ENCODE results near the gene ATP2B2. TPM values are rescaled to one million over a fixed set of nuclear protein-coding genes. Genes with fewer than 3 reads are reported as not detected.

Gene ATP2B2
- polyA plus RNA-seq, 3 donors, result not detected

DNA sequence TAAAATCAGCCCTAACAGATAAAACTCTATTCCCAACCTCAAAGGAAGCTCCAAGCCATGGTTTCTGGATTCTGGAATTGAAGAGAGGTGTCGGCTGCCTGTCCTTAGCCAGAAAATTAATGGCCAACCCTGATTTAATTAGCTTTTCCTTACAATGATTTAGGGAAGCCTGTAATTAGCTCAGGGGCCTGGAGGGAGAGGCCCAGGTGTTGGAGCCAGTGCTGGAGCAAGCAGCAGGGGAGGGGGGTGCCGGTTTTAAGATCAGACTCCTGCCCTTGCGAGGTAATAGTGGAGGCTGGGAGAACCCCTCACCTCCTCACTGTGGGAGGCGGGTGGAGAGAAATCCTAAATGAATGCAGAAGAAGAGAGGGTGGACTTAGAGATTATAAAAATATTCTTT lies 14.7 kb upstream of the ATP2B2 start:
- Histone ChIP-seq H3K9ac (ENCODE audit: insufficient read depth, low read length, poor library complexity, severe bottlenecking) (no peak overlapping the region), H3K36me3 (replicated peaks in 1 of 2; ENCODE audit: control insufficient read depth in 1 of 2, insufficient read depth in 2 of 2, low read length in 2 of 2) (no peaks in the 10 kb centered on the region), H3K27me3 (ENCODE audit: control insufficient read depth in 2 of 2, insufficient read depth in 2 of 2, low read length in 2 of 2) (peaks cover 4 to 8% of the 10 kb centered on the region in 2 donors), H3K27ac (ENCODE audit: low read depth in 1 of 2, low read length in 2 of 2) (no peak overlapping the region), H3K4me1 (ENCODE audit: control insufficient read depth in 1 of 2, insufficient read depth in 2 of 2, low read length in 2 of 2) (no peaks in the 10 kb centered on the region), H3K4me3 (replicated peaks in 1 of 3; ENCODE audit: low read depth in 2 of 3, low read length in 3 of 3) (no peak overlapping the region), H3K4me2 (replicated peaks; ENCODE audit: extremely low read depth, low read length, poor library complexity, severe bottlenecking) (no peak overlapping the region), H3K79me2 (ENCODE audit: insufficient read depth, low read length) (no peaks in the 10 kb centered on the region), H2AFZ (ENCODE audit: insufficient read depth, low read depth, low read length, poor library complexity, severe bottlenecking) (no peak overlapping the region), H4K20me1 (ENCODE audit: insufficient read depth, low read length) (no peaks in the 10 kb centered on the region), H3K9me3 (replicated peaks in 1 of 2; ENCODE audit: control insufficient read depth in 1 of 2, insufficient read depth in 1 of 2, low read length in 2 of 2) (no peaks in the 10 kb centered on the region)
- Mint-ChIP-seq H3K4me1 (no peaks in the 10 kb centered on the region), H3K9me3 (peaks cover 0 to 3% (median 0%) of the 10 kb centered on the region in 7 donors), H3K27ac (no peak overlapping the region), H3K36me3 (no peaks in the 10 kb centered on the region), H3K4me3 (no peak overlapping the region), H3K27me3 (ENCODE audit: low read depth in 3 of 3) (peaks cover 5 to 16% (median 16%) of the 10 kb centered on the region in 3 donors)
- no CpG with 5 or more reads among the region's 4 CpGs for WGBS (ENCODE audit: insufficient coverage)
- no peak for TF ChIP-seq CTCF (IDR thresholded peaks at IDR 0.05)
- intact Hi-C loops (cut with micrococcal nuclease), result no loop called here
- DNase-seq, result no peak

DNA sequence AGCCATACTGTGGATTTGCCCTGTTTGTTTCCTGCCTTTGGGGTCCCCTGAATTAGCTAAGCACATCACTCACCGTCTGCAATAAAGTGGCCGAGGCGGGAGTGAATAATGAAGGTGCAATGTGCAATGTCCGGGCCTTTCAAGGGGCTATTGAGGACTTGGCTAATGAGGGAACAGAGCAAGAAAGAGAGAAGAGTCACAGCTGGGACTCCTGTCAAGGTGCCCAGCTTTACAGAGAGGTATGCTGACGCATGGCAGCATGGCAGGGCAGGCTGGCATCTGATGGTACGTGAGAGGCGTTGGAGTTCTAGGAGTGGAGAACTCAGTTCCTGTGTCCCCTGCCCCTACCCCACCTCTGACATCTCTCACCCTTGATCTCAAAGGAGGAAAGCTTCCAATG lies 13.8 kb upstream of the ATP2B2 start:
- H3K27me3 ChIP-seq (ENCODE audit: control insufficient read depth in 2 of 2, insufficient read depth in 2 of 2, low read length in 2 of 2), result peaks cover 4 to 8% of the 10 kb centered on the region in 2 donors
- Mint-ChIP-seq H3K27ac (peak overlapping the region in 1 of 7 donors; percentile 17), H3K27me3 (ENCODE audit: low read depth in 3 of 3) (peaks cover 5 to 14% (median 13%) of the 10 kb centered on the region in 3 donors), H3K9me3 (peaks cover 0 to 3% (median 0%) of the 10 kb centered on the region in 7 donors), H3K4me3 (no peak overlapping the region), H3K36me3 (no peaks in the 10 kb centered on the region), H3K4me1 (no peaks in the 10 kb centered on the region)
- H3K27ac ChIP-seq (ENCODE audit: low read depth in 1 of 2, low read length in 2 of 2), result no peak overlapping the region
- H4K20me1 ChIP-seq (ENCODE audit: insufficient read depth, low read length), result no peaks in the 10 kb centered on the region
- H3K79me2 ChIP-seq (ENCODE audit: insufficient read depth, low read length), result no peaks in the 10 kb centered on the region
- no peaks in the 10 kb centered on the region for H3K9me3 ChIP-seq (replicated peaks in 1 of 2; ENCODE audit: control insufficient read depth in 1 of 2, insufficient read depth in 1 of 2, low read length in 2 of 2)
- H3K36me3 ChIP-seq (replicated peaks in 1 of 2; ENCODE audit: control insufficient read depth in 1 of 2, insufficient read depth in 2 of 2, low read length in 2 of 2), result no peaks in the 10 kb centered on the region
- WGBS (ENCODE audit: insufficient coverage), result 68% methylated on average over 3 of the region's 7 CpGs
- intact Hi-C loops (cut with micrococcal nuclease), result no loop called here
- no peak overlapping the region for H3K4me3 ChIP-seq (replicated peaks in 1 of 3; ENCODE audit: low read depth in 2 of 3, low read length in 3 of 3)
- no peaks in the 10 kb centered on the region for H3K4me1 ChIP-seq (ENCODE audit: control insufficient read depth in 1 of 2, insufficient read depth in 2 of 2, low read length in 2 of 2)
- DNase-seq, result no peak
- H3K9ac ChIP-seq (ENCODE audit: insufficient read depth, low read length, poor library complexity, severe bottlenecking), result no peak overlapping the region
- no peak overlapping the region for H3K4me2 ChIP-seq (replicated peaks; ENCODE audit: extremely low read depth, low read length, poor library complexity, severe bottlenecking)
- no peak overlapping the region for H2AFZ ChIP-seq (ENCODE audit: insufficient read depth, low read depth, low read length, poor library complexity, severe bottlenecking)
- no peak for TF ChIP-seq CTCF (IDR thresholded peaks at IDR 0.05)
